ENCODE results near the gene FAM163A.

DNA sequence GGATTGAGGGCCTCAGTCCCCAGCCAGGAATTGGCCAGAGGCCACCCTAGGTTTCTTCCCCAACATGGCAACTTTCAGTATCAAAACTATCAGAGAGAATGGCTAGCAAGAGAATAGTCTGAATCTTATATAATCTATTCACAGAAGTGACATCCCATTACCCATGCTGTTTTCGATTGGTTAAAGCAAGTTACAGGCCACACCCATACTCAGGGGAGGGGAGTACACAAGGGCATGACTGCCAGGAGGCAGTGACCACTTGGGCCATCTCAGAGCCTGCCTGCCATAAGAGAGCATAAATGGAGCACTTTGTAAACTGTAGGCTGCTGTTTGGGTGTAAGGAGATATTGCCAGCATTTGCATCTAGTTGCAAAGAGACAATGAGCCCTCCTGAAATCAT, 65.4 kb downstream of the FAM163A start:
- TF ChIP-seq, protein P1, sequence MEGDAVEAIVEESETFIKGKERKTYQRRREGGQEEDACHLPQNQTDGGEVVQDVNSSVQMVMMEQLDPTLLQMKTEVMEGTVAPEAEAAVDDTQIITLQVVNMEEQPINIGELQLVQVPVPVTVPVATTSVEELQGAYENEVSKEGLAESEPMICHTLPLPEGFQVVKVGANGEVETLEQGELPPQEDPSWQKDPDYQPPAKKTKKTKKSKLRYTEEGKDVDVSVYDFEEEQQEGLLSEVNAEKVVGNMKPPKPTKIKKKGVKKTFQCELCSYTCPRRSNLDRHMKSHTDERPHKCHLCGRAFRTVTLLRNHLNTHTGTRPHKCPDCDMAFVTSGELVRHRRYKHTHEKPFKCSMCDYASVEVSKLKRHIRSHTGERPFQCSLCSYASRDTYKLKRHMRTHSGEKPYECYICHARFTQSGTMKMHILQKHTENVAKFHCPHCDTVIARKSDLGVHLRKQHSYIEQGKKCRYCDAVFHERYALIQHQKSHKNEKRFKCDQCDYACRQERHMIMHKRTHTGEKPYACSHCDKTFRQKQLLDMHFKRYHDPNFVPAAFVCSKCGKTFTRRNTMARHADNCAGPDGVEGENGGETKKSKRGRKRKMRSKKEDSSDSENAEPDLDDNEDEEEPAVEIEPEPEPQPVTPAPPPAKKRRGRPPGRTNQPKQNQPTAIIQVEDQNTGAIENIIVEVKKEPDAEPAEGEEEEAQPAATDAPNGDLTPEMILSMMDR (conservative IDR thresholded peaks at IDR 0.05; ENCODE audit: low read length), result no peak
- no peak for TF ChIP-seq EZH2phosphoT487 (IDR thresholded peaks at IDR 0.05; ENCODE audit: borderline replicate concordance)
